Endothelial cell of umbilical vein (primary cell): Measurements from ENCODE around the gene LRRK2. TPM values are rescaled to one million over a fixed set of nuclear protein-coding genes. Genes with fewer than 3 reads are reported as not detected.
A peak's percentile ranks its signal among the peaks of the same experiment; 100 is the strongest.

ENCODE experiments used
- BruUV-seq: library from RNA; stranded (reverse); fragments of 400-500 nt; replicated peaks from 2 replicates; lab custom pipeline; 2021; lab: Mats Ljungman, UMichigan
- CTCF ChIA-PET: fragments of 300-600, 350-600 bp; sonication (Branson Sonifier 250); formaldehyde crosslinking; loops from one replicate; lab custom pipeline; 2021; ENCODE audit warnings: antibody characterized with exemption, inconsistent platforms; lab: Charles Lee
- POLR2A ChIA-PET: fragments of 300-600, 350-600 bp; sonication (Branson Sonifier 250); formaldehyde crosslinking; loops from one replicate; lab custom pipeline; 2021; ENCODE audit warnings: antibody characterized with exemption, inconsistent platforms; lab: Charles Lee
- DNase-seq: peaks from one replicate; pipeline ENCODE4 v3.0.0-alpha.2; 2011; ENCODE audit warnings: low read depth, low spot score
- FAIRE-seq: peaks from 2 replicates; lab custom pipeline; 2011; peaks lifted over from hg19 to GRCh38; lab: Jason Lieb, UNC
- H2AFZ ChIP-seq: 2 replicates; pipeline ENCODE4 v1.6.0; 2012; ENCODE audit warnings: low read depth, low read length, control low read depth, inconsistent platforms
- H3K27ac ChIP-seq: 2 replicates; pipeline ENCODE4 v1.5.1; 2011; ENCODE audit warnings: low read depth, mild to moderate bottlenecking, control low read depth, low read length, moderate library complexity; ENCODE audit not compliant: insufficient read depth
- H3K27me3 ChIP-seq, 2 experiments: 2 replicates each; pipeline versions ENCODE4 v1.6.0 to v1.6.1; 2011; ENCODE audit warnings: low read length in 2 of 2, mixed read lengths in 1 of 2; ENCODE audit not compliant: control insufficient read depth in 2 of 2, insufficient read depth in 2 of 2
- H3K36me3 ChIP-seq, 2 experiments: 2 replicates in 1 of 2; 3 replicates in 1 of 2; pipeline ENCODE4 v1.5.1; 2011; ENCODE audit warnings: low read length in 2 of 2, mild to moderate bottlenecking in 1 of 2, moderate library complexity in 1 of 2; ENCODE audit not compliant: control insufficient read depth in 2 of 2, insufficient read depth in 2 of 2; ENCODE audit errors: extremely low read depth in 1 of 2
- H3K4me1 ChIP-seq: 3 replicates; pipeline ENCODE4 v1.5.1; 2011; ENCODE audit warnings: mild to moderate bottlenecking, low read length; ENCODE audit not compliant: control insufficient read depth, insufficient read depth; ENCODE audit errors: extremely low read depth
- H3K4me2 ChIP-seq: 2 replicates; pipeline ENCODE4 v1.6.1; 2011; ENCODE audit warnings: low read length, control low read depth, mixed read lengths; ENCODE audit not compliant: insufficient read depth
- H3K4me3 ChIP-seq, 3 experiments: fragments of 200-600 bp in 1 of 3; sonication (generic), shearing (Covaris generic) in 1 of 3; replicated peaks in 1 of 3; 2 replicates each; pipeline ENCODE4 v1.5.1; 2011 to 2016; ENCODE audit warnings: control low read depth in 3 of 3, low read length in 3 of 3, mild to moderate bottlenecking in 2 of 3, inconsistent platforms in 1 of 3, low read depth in 1 of 3, moderate library complexity in 1 of 3; ENCODE audit not compliant: insufficient read depth in 1 of 3
- H3K79me2 ChIP-seq: 2 replicates; pipeline ENCODE4 v1.6.0; 2012; ENCODE audit warnings: low read length, inconsistent platforms; ENCODE audit not compliant: control insufficient read depth, insufficient read depth
- H3K9ac ChIP-seq: replicated peaks from 2 replicates; pipeline ENCODE3; 2011; ENCODE audit warnings: low read length, control low read depth; ENCODE audit not compliant: insufficient read depth; ENCODE audit errors: extremely low read depth
- H3K9me1 ChIP-seq: replicated peaks from 3 replicates; pipeline ENCODE4 v1.6.0; 2011; ENCODE audit warnings: mild to moderate bottlenecking, low read length; ENCODE audit not compliant: control insufficient read depth, insufficient read depth; ENCODE audit errors: extremely low read depth
- H3K9me3 ChIP-seq: replicated peaks from 2 replicates; pipeline ENCODE4 v1.5.1; 2012; ENCODE audit warnings: low read length, inconsistent platforms; ENCODE audit not compliant: control insufficient read depth, insufficient read depth
- H4K20me1 ChIP-seq: replicated peaks from 2 replicates; pipeline ENCODE3; 2011; ENCODE audit warnings: mild to moderate bottlenecking, low read length; ENCODE audit not compliant: control insufficient read depth, insufficient read depth; ENCODE audit errors: extremely low read depth
- FOS ChIP-seq: IDR thresholded peaks from 2 replicates; pipeline ENCODE4 v1.6.1; 2011; ENCODE audit warnings: mild to moderate bottlenecking, low read length, moderate library complexity, borderline replicate concordance; ENCODE audit not compliant: insufficient read depth
- GATA2 ChIP-seq: IDR thresholded peaks from 2 replicates; pipeline ENCODE4 v1.7.0; 2011; ENCODE audit warnings: low read depth, mild to moderate bottlenecking, moderate library complexity, mixed read lengths, low read length; ENCODE audit not compliant: insufficient read length, insufficient read depth
- POLR2A ChIP-seq: IDR thresholded peaks from 2 replicates; pipeline ENCODE4 v1.6.1; 2012; ENCODE audit warnings: low read depth, mild to moderate bottlenecking, control low read depth, low read length
- POLR2AphosphoS5 ChIP-seq: IDR thresholded peaks from 2 replicates; pipeline ENCODE4 v1.6.1; 2012; ENCODE audit warnings: low read depth, mild to moderate bottlenecking, control low read depth, low read length, moderate library complexity; ENCODE audit not compliant: insufficient read depth
- dilution Hi-C: fragments of 300-500 bp; cut with MboI; formaldehyde crosslinking; loops from one replicate; pipeline ENCODE4 v1.15.0; 2019; ENCODE audit warnings: low sequenced_read_pairs; ENCODE audit not compliant: extremely low pct_ligation_motif_present
- intact Hi-C: fragments of 100-400 bp; cut with micrococcal nuclease; formaldehyde crosslinking; loops from one replicate; pipeline ENCODE4 v1.10.0; 2022
- polyA plus RNA-seq, 4 experiments: library from polyadenylated mRNA; depleted of rRNA in 3 of 4; stranded (reverse) in 3 of 4; unstranded in 1 of 4; fragments of >200 nt; gene quantifications; 2 replicates each; pipeline versions ENCODE4 v1.2.1 to v1.2.3, GENCODE V29; 2011 to 2012; ENCODE audit warnings: missing spikeins in 1 of 4
- total RNA-seq: library from RNA; stranded (reverse); gene quantifications from 2 replicates; pipeline ENCODE4 v1.2.3, GENCODE V29; 2021
- TF ChIP-seq, protein P1 (sequence below): IDR thresholded peaks from 2 replicates; pipeline ENCODE4 v1.6.1; 2011; ENCODE audit not compliant: insufficient read depth, insufficient read length

LRRK2 gene
- total and polyA plus RNA-seq, 2 donors (not counting 3 experiments of a cell fraction or from before 2014, with no cell fraction given): 0.26 to 2.2 TPM

- DNase-seq (no peak), FAIRE-seq (no peak)
- Histone ChIP-seq H3K4me3 (peak overlapping the region; percentile 5 to 67 (median 42)), H3K36me3 (no peaks in the 10 kb centered on the region), H3K79me2 (no peaks in the 10 kb centered on the region), H3K27me3 (no peaks in the 10 kb centered on the region), H2AFZ (peak overlapping the region; percentile 40), H3K4me1 (peaks cover 20% of the 10 kb centered on the region), H4K20me1 (no peaks in the 10 kb centered on the region), H3K9me1 (no peaks in the 10 kb centered on the region), H3K9ac (peak overlapping the region; percentile 78), H3K27ac (no peak overlapping the region), H3K9me3 (no peaks in the 10 kb centered on the region), H3K4me2 (peak overlapping the region; percentile 77)
- dilution Hi-C loops (no loop called here), intact Hi-C loops (loop anchor here (2.0 kb wide), 2 partner anchors 21 to 73 kb away; no protein-coding TSS in a partner anchor)
- BruUV-seq: TSS peak; percentile 27
- CTCF ChIA-PET: interaction anchor here (1.3 kb wide), 1 partner anchor 88 kb away, joined by 3 read pairs; no protein-coding TSS in a partner anchor
- POLR2A ChIA-PET: no interaction called here
- TF ChIP-seq POLR2AphosphoS5: no peak
- TF ChIP-seq POLR2A: no peak
- TF ChIP-seq, protein P1, sequence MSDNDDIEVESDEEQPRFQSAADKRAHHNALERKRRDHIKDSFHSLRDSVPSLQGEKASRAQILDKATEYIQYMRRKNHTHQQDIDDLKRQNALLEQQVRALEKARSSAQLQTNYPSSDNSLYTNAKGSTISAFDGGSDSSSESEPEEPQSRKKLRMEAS: no peak
Observed at GRCh38 chr12:40225337-40225983, 663 bp downstream of the LRRK2 start.

DNA sequence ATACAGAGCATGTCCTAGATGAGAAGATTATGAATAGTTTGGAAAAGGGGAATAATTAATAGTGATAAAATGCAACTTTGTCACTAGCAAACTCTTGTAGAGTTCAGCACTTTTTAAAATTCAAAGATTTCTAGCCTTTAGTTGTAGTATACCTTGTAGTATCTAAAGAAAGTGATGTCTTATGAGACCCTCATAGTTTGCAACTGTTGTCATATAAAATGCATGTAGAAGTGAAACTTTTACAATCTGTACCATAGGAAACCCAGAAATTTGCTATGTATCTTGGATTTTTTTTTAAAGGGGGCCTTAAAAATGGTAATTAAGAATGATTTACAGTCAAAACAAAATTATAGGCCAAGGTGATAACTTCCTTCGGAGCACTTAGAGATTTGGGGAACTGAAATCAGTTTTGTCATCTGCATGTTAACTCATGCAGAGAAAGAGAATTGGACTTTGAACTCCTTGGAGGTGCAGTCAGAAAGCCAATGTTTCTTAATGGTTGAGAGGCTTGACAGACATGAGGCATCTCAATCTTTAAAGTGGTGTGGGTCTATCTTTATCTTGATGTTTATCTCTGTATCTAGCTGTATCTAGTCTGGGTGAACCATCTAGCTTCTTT lies 1.3 kb downstream of the LRRK2 start:
- Histone ChIP-seq H3K9ac (no peak overlapping the region), H3K36me3 (no peaks in the 10 kb centered on the region), H3K27ac (no peak overlapping the region), H3K4me1 (peaks cover 20% of the 10 kb centered on the region), H3K4me2 (peak overlapping the region; percentile 77), H4K20me1 (no peaks in the 10 kb centered on the region), H3K9me1 (peaks cover 2% of the 10 kb centered on the region), H2AFZ (no peak overlapping the region), H3K9me3 (no peaks in the 10 kb centered on the region), H3K27me3 (no peaks in the 10 kb centered on the region), H3K79me2 (no peaks in the 10 kb centered on the region), H3K4me3 (no peak overlapping the region)
- CTCF ChIA-PET: no interaction called here
- no peak for DNase-seq
- POLR2A ChIA-PET: no interaction called here
- no peak for TF ChIP-seq POLR2AphosphoS5
- no peak for TF ChIP-seq FOS
- TF ChIP-seq GATA2: peak; percentile 24
- no peak for TF ChIP-seq POLR2A
- intact Hi-C loops: loop anchor here (2.0 kb wide), 2 partner anchors 21 to 73 kb away; no protein-coding TSS in a partner anchor
- dilution Hi-C loops: no loop called here
- no TSS peak for BruUV-seq
- FAIRE-seq: no peak
